Fibroblast of lung (primary cell): Measurements from ENCODE around the gene MTURN.

Experiments used
- EZH2 ChIP-seq: IDR thresholded peaks from 2 replicates; pipeline ENCODE4 v1.5.1; 2012; ENCODE audit warnings: low read length, control low read depth, mild to moderate bottlenecking; ENCODE audit errors: missing control alignments
- TF ChIP-seq, protein P1 (sequence below), 2 donors: IDR thresholded peaks in 1 of 2; conservative IDR thresholded peaks in 1 of 2; 1 replicate in 1 of 2; 2 replicates in 1 of 2; pipeline ENCODE4 v1.5.1; 2011 to 2012; ENCODE audit warnings: low read length in 2 of 2, control low read depth in 1 of 2, inconsistent platforms in 1 of 2, low read depth in 1 of 2, mild to moderate bottlenecking in 1 of 2

DNA sequence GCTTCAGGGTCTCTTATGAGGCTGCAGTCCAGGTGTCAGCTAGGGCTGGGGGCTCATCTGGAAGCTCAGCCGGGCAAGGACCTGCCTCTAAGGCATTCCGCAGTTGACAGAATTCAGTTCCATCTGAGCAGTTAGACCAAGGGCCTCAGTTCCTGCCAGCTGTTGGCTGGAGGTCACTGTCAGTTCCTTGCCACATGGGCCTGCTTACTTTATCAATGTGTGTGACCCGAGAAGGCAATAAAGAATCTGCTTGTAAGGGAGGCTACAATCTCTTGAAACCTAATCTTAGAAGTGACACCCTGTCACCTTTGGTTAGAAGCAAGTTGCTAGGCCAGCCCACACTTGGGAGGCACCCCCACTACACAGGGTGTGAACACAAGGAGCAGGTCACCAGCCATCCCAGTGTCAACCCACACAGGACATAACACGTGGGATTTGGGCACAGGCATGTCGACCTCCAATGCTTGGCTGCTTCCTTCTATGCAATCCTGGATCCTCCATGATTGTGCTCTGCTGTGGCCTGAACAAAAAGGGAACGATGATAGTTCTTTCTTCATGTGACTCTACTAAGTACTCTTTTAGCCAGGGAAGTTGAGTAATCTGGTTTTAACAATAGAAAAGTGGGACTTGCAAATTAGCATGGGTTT, 41.8 kb downstream of the MTURN start:
- TF ChIP-seq EZH2, result no peak
- TF ChIP-seq, protein P1, sequence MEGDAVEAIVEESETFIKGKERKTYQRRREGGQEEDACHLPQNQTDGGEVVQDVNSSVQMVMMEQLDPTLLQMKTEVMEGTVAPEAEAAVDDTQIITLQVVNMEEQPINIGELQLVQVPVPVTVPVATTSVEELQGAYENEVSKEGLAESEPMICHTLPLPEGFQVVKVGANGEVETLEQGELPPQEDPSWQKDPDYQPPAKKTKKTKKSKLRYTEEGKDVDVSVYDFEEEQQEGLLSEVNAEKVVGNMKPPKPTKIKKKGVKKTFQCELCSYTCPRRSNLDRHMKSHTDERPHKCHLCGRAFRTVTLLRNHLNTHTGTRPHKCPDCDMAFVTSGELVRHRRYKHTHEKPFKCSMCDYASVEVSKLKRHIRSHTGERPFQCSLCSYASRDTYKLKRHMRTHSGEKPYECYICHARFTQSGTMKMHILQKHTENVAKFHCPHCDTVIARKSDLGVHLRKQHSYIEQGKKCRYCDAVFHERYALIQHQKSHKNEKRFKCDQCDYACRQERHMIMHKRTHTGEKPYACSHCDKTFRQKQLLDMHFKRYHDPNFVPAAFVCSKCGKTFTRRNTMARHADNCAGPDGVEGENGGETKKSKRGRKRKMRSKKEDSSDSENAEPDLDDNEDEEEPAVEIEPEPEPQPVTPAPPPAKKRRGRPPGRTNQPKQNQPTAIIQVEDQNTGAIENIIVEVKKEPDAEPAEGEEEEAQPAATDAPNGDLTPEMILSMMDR (conservative IDR thresholded peaks at IDR 0.05 in 1 of 2, IDR thresholded peaks at IDR 0.05 in 1 of 2; ENCODE audit: low read depth in 1 of 2, low read length in 2 of 2), result no peak
